ENCODE measurements around the gene LYVE1. TPM values are rescaled to one million over a fixed set of nuclear protein-coding genes. Genes with fewer than 3 reads are reported as not detected.

LYVE1 gene
- total RNA-seq, 1 experiment from 2014 or later, result 0.11 TPM

DNA sequence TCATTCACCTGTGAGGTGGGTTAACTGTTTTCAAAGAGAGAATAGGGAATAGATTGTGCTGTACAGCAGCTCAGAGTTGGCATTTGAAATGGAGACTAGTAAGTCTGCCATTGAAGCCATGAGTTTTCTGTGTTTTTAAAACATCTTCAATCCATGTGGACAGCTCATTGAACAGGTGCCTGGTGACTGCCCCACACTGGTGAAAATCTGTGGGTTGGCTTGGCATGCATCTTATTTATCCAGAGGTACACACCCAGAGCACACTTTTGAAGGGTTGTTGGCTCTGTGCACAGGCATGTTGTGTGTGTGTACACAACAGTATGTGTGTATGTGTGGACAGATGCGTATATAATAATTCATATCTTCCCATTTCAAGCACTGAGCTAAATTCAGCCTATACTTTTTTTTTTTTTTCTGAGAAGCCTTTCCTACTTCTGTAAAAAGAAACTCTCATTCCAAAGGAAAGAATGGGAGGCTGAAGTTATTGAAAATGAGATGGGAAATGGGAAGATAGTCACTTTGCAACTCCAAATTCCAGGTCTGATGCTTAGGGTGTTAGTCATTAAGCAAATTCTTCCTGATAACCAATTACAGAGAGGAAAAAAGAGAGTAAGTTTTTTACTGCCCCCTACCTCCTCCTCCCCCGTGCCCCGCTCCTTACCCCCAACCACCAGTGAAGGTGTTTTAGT lies 7.0 kb upstream of the LYVE1 start:
- H3K36me3 ChIP-seq (ENCODE audit: insufficient read depth, low read length, poor library complexity, severe bottlenecking), result no peaks in the 10 kb centered on the region

GRCh38 chr11:10573556-10573955 lies 5.1 kb upstream of the LYVE1 start:
- H3K9me3 ChIP-seq (ENCODE audit: low read depth, low read length, poor library complexity, severe bottlenecking), result no peaks in the 10 kb centered on the region
- POLR2A ChIA-PET (ENCODE audit: low non-redundant PET), result no interaction called here
- TF ChIP-seq CTCF (conservative IDR thresholded peaks at IDR 0.05; ENCODE audit: low read depth, low read length) (no peak), EZH2 (IDR thresholded peaks at IDR 0.05; ENCODE audit: borderline replicate concordance, low read depth, low read length, poor library complexity, severe bottlenecking) (no peak)
- no peak overlapping the region for H3K4me3 ChIP-seq (ENCODE audit: low read depth, low read length, poor library complexity, severe bottlenecking)
- no peaks in the 10 kb centered on the region for H3K4me1 ChIP-seq (ENCODE audit: insufficient read depth, low read length, poor library complexity, severe bottlenecking)
- no TSS peak for BruUV-seq (replicated peaks)
- H3K27ac ChIP-seq (ENCODE audit: low read depth, low read length, poor library complexity, severe bottlenecking), result no peak overlapping the region
- DNase-seq (ENCODE audit: low spot score), result no peak
- intact Hi-C loops (cut with micrococcal nuclease; ENCODE audit: unreplicated experiment), result no loop called here
- no peaks in the 10 kb centered on the region for H3K36me3 ChIP-seq (ENCODE audit: insufficient read depth, low read length, poor library complexity, severe bottlenecking)
- no peaks in the 10 kb centered on the region for H3K27me3 ChIP-seq (replicated peaks; ENCODE audit: insufficient read depth, low read depth, low read length, poor library complexity)
- CTCF ChIA-PET, result no interaction called here

More for the DNA sequence above, 7.0 kb upstream of the LYVE1 start:
- no peak for DNase-seq (ENCODE audit: low spot score)
- CTCF ChIA-PET, result no interaction called here
- TF ChIP-seq EZH2 (IDR thresholded peaks at IDR 0.05; ENCODE audit: borderline replicate concordance, low read depth, low read length, poor library complexity, severe bottlenecking) (no peak), CTCF (conservative IDR thresholded peaks at IDR 0.05; ENCODE audit: low read depth, low read length) (no peak)
- no peaks in the 10 kb centered on the region for H3K9me3 ChIP-seq (ENCODE audit: low read depth, low read length, poor library complexity, severe bottlenecking)
- H3K4me1 ChIP-seq (ENCODE audit: insufficient read depth, low read length, poor library complexity, severe bottlenecking), result no peaks in the 10 kb centered on the region
- BruUV-seq (replicated peaks), result no TSS peak
- H3K27me3 ChIP-seq (replicated peaks; ENCODE audit: insufficient read depth, low read depth, low read length, poor library complexity), result no peaks in the 10 kb centered on the region
- no peak overlapping the region for H3K4me3 ChIP-seq (ENCODE audit: low read depth, low read length, poor library complexity, severe bottlenecking)
- no peak overlapping the region for H3K27ac ChIP-seq (ENCODE audit: low read depth, low read length, poor library complexity, severe bottlenecking)
- POLR2A ChIA-PET (ENCODE audit: low non-redundant PET), result no interaction called here
- intact Hi-C loops (cut with micrococcal nuclease; ENCODE audit: unreplicated experiment), result no loop called here

- no peak for DNase-seq (ENCODE audit: low spot score)
- TF ChIP-seq CTCF (conservative IDR thresholded peaks at IDR 0.05; ENCODE audit: low read depth, low read length) (no peak), EZH2 (IDR thresholded peaks at IDR 0.05; ENCODE audit: borderline replicate concordance, low read depth, low read length, poor library complexity, severe bottlenecking) (no peak)
- BruUV-seq (replicated peaks), result no TSS peak
- Histone ChIP-seq H3K9me3 (ENCODE audit: low read depth, low read length, poor library complexity, severe bottlenecking) (no peaks in the 10 kb centered on the region), H3K36me3 (ENCODE audit: insufficient read depth, low read length, poor library complexity, severe bottlenecking) (no peaks in the 10 kb centered on the region), H3K27me3 (replicated peaks; ENCODE audit: insufficient read depth, low read depth, low read length, poor library complexity) (no peaks in the 10 kb centered on the region), H3K4me1 (ENCODE audit: insufficient read depth, low read length, poor library complexity, severe bottlenecking) (no peaks in the 10 kb centered on the region), H3K4me3 (ENCODE audit: low read depth, low read length, poor library complexity, severe bottlenecking) (no peak overlapping the region), H3K27ac (ENCODE audit: low read depth, low read length, poor library complexity, severe bottlenecking) (no peak overlapping the region)
- intact Hi-C loops (cut with micrococcal nuclease; ENCODE audit: unreplicated experiment), result no loop called here
- CTCF ChIA-PET, result no interaction called here
- POLR2A ChIA-PET (ENCODE audit: low non-redundant PET), result no interaction called here
Observed at GRCh38 chr11:10573028-10573427, 4.6 kb upstream of the LYVE1 start.

All from A673 (cell line).